SU-DHL-6 (cell line): ENCODE results near the gene TRAPPC6A.

Experiments used
- H2AFZ ChIP-seq: fragments of 200-600 bp; sonication (generic); 2 replicates; pipeline ENCODE4 v1.6.1; 2014; ENCODE audit warnings: low read depth, mild to moderate bottlenecking, moderate library complexity, mixed read lengths, antibody characterized with exemption, low read length; ENCODE audit not compliant: severe bottlenecking
- H3F3A ChIP-seq: fragments of 200-600 bp; shearing (Covaris generic); 2 replicates; pipeline ENCODE4 v1.6.0; 2016; ENCODE audit warnings: antibody characterized with exemption, mild to moderate bottlenecking; ENCODE audit not compliant: insufficient read depth
- H3K27ac ChIP-seq: fragments of 200-600 bp; sonication (generic); 2 replicates; pipeline ENCODE4 v1.5.1; 2016; ENCODE audit warnings: low read depth, mild to moderate bottlenecking, low read length, moderate library complexity, mixed read lengths
- H3K27me3 ChIP-seq: fragments of 200-600 bp; sonication (generic), shearing (Covaris generic); 2 replicates; pipeline ENCODE4 v1.6.0; 2014; ENCODE audit warnings: mild to moderate bottlenecking, low read length
- H3K36me3 ChIP-seq: fragments of 200-600 bp; sonication (generic); 2 replicates; pipeline ENCODE4 v1.6.1; 2014; ENCODE audit warnings: mild to moderate bottlenecking, low read length, mixed read lengths
- H3K4me2 ChIP-seq: fragments of 300-600, 200-600 bp; shearing (Covaris generic), sonication (generic); 2 replicates; pipeline ENCODE4 v1.6.0; 2014; ENCODE audit warnings: low read length, low read depth, mild to moderate bottlenecking; ENCODE audit not compliant: poor library complexity, severe bottlenecking
- H3K4me3 ChIP-seq: fragments of 200-600 bp; sonication (generic); 2 replicates; pipeline ENCODE4 v1.5.1; 2014; ENCODE audit warnings: antibody characterized with exemption, low read length, mild to moderate bottlenecking, mixed read lengths; ENCODE audit not compliant: insufficient read depth, poor library complexity, severe bottlenecking
- H3K79me2 ChIP-seq: fragments of 200-600 bp; sonication (generic); 2 replicates; pipeline ENCODE4 v1.6.1; 2014; ENCODE audit warnings: mild to moderate bottlenecking, low read length, moderate library complexity; ENCODE audit not compliant: insufficient read depth
- H3K9ac ChIP-seq: fragments of 200-600 bp; sonication (generic); 2 replicates; pipeline ENCODE4 v1.7.0; 2014; ENCODE audit warnings: mild to moderate bottlenecking, low read length
- H3K9me2 ChIP-seq: fragments of 200-600 bp; sonication (generic); replicated peaks from 2 replicates; pipeline ENCODE4 v1.6.1; 2014; ENCODE audit warnings: low read length; ENCODE audit not compliant: insufficient read depth
- H3K9me3 ChIP-seq: fragments of 200-600 bp; sonication (generic); 2 replicates; pipeline ENCODE4 v1.6.1; 2014; ENCODE audit warnings: low read length, mixed read lengths; ENCODE audit not compliant: insufficient read depth
- H4K20me1 ChIP-seq: fragments of 200-600 bp; sonication (generic); 2 replicates; pipeline ENCODE4 v1.6.1; 2014; ENCODE audit warnings: low read depth, mild to moderate bottlenecking, antibody characterized with exemption, low read length, moderate library complexity, mixed read lengths
- EZH2phosphoT487 ChIP-seq: fragments of 200-600 bp; sonication (generic), shearing (Covaris generic); conservative IDR thresholded peaks from 2 replicates; pipeline ENCODE4 v1.6.1; 2018; ENCODE audit warnings: mild to moderate bottlenecking, antibody characterized with exemption, low read length, moderate library complexity, mixed read lengths
- TF ChIP-seq, protein P1 (sequence below): fragments of 200-600 bp; sonication (generic); IDR thresholded peaks from one replicate; pipeline ENCODE4 v1.5.1; 2017; ENCODE audit warnings: antibody characterized with exemption, mild to moderate bottlenecking, low read length, moderate library complexity; ENCODE audit not compliant: insufficient read depth, poor library complexity, severe bottlenecking

The TRAPPC6A gene

DNA sequence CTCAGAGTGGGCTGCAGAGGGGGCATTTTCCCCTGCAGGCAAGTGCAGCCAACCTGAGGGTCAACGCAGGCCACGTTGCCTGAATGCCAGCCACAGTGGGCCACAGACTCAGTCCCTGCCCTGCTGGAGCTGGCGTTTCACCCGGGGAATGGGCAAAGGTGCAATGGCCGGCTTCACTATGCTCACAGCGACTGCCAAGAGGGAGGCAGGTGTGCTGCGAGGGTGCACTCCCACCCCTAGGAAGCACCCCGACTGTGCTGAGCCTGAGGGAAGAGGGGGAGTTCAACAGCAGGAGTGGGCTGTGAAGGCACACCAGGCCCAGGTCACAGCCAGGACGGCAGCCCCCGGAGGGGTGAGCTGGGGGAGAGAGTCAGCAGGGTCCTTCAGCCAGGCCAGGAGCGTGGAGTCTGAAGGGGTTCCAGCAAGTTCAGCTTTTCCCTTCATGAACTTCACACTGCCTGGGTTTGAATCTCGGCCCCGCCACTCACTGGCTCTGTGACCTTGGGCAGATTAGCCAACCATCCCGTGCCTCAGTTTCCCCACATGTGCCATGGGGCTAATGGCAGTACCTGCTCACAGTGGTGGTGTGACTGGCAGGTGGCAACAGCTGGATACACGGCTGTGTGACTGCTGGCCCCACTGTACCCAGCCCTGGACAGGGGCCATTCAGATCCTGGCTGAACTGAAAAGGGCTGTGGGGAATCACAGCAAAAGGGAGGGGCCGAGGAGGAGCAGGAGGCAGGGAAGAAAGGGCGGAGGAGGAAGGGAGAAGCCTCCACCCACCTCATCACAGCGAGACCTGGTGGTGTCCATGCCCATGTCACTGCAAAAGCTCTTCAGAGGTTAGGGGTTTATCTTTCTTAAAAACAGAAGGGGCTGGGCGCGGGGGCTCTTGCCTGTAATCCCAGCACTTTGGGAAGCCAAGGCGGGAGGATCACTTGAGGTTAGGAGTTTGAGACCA is 7.6 kb downstream of the TRAPPC6A start:
- Histone ChIP-seq H3K79me2 (no peaks in the 10 kb centered on the region), H3F3A (no peaks in the 10 kb centered on the region), H4K20me1 (no peaks in the 10 kb centered on the region), H3K9me2 (no peaks in the 10 kb centered on the region), H3K4me2 (no peak overlapping the region), H3K27ac (no peak overlapping the region), H3K27me3 (no peaks in the 10 kb centered on the region), H3K9ac (no peak overlapping the region), H3K9me3 (no peaks in the 10 kb centered on the region), H3K36me3 (no peaks in the 10 kb centered on the region), H3K4me3 (no peak overlapping the region), H2AFZ (no peak overlapping the region)
- TF ChIP-seq, protein P1, sequence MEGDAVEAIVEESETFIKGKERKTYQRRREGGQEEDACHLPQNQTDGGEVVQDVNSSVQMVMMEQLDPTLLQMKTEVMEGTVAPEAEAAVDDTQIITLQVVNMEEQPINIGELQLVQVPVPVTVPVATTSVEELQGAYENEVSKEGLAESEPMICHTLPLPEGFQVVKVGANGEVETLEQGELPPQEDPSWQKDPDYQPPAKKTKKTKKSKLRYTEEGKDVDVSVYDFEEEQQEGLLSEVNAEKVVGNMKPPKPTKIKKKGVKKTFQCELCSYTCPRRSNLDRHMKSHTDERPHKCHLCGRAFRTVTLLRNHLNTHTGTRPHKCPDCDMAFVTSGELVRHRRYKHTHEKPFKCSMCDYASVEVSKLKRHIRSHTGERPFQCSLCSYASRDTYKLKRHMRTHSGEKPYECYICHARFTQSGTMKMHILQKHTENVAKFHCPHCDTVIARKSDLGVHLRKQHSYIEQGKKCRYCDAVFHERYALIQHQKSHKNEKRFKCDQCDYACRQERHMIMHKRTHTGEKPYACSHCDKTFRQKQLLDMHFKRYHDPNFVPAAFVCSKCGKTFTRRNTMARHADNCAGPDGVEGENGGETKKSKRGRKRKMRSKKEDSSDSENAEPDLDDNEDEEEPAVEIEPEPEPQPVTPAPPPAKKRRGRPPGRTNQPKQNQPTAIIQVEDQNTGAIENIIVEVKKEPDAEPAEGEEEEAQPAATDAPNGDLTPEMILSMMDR, result no peak
- no peak for TF ChIP-seq EZH2phosphoT487

DNA sequence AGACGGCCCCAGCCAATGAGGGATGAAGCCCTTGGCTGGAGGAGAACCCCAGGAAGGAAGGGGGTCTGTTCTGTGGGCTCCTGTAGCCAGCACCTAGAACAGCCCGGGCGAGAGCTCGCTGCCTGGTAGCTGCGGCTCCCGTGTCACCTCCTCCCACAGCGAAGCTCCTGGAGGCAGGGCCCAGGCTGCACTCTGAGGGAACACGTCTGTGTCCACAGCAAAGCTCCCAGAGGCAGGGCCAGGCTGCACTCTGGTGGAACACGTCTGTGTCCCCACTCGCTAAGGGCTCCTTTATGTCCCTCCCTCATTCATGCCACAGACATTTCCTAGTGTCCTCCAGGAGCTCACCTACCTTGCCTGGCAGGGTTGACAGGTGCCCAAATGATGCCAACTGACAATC is 8.4 kb downstream of the TRAPPC6A start:
- no peak overlapping the region for H3K4me2 ChIP-seq
- no peak overlapping the region for H2AFZ ChIP-seq
- no peak overlapping the region for H3K27ac ChIP-seq
- no peaks in the 10 kb centered on the region for H3K27me3 ChIP-seq
- H3K4me3 ChIP-seq, result no peak overlapping the region
- no peaks in the 10 kb centered on the region for H3K36me3 ChIP-seq
- H4K20me1 ChIP-seq, result no peaks in the 10 kb centered on the region
- H3K9ac ChIP-seq, result no peak overlapping the region
- H3F3A ChIP-seq, result no peaks in the 10 kb centered on the region
- H3K9me3 ChIP-seq, result no peaks in the 10 kb centered on the region
- no peaks in the 10 kb centered on the region for H3K9me2 ChIP-seq
- H3K79me2 ChIP-seq, result no peaks in the 10 kb centered on the region
- TF ChIP-seq, protein P1, result no peak
- TF ChIP-seq EZH2phosphoT487, result no peak

DNA sequence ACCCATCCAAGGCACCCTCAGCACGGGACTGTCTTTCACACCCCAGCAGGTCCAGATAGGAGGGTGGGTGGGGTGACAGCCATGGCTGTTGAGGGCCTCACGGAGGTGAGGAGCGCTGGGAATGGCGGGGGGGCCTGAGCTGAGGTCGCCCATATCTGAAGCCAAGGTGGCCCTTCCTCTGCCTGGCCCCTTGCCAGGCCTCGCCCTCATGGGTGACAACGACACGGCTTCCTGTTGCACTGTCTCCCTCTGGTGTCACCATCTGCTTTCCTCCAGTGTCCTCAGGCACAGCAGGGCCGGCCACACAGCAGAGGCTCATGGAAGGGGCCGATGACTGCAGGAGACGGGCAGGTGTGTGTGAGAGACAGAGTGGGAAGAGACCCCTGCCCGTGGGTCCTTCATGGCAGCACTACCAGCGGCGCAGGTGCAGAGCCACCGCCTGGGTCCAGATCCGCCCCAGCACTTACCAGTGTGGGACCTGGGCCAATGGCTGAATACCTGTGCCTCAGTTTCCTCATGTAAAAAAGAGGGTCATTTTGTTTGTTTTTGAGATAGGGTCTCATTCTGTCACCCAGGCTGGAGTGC is 9.2 kb downstream of the TRAPPC6A start:
- Histone ChIP-seq H3K9ac (no peak overlapping the region), H3K9me2 (no peaks in the 10 kb centered on the region), H2AFZ (no peak overlapping the region), H3K4me2 (no peak overlapping the region), H4K20me1 (no peaks in the 10 kb centered on the region), H3K27ac (no peak overlapping the region), H3K4me3 (no peak overlapping the region), H3K79me2 (no peaks in the 10 kb centered on the region), H3K27me3 (no peaks in the 10 kb centered on the region), H3K9me3 (no peaks in the 10 kb centered on the region), H3F3A (no peaks in the 10 kb centered on the region), H3K36me3 (no peaks in the 10 kb centered on the region)
- TF ChIP-seq, protein P1, result no peak
- no peak for TF ChIP-seq EZH2phosphoT487
